ENCODE measurements around the gene GRIK4. TPM values are rescaled to one million over a fixed set of nuclear protein-coding genes. Genes with fewer than 3 reads are reported as not detected.
A peak's percentile ranks its signal among the peaks of the same experiment; 100 is the strongest.

The GRIK4 gene
- total and polyA plus RNA-seq, 9 of the 15 experiments (the other 6 are each of a cell fraction or from before 2014, with no cell fraction given): not detected

GRCh38 chr11:120646206-120646605 lies 134.7 kb downstream of the GRIK4 start:
- CTCF ChIA-PET (ENCODE audit: low intra/inter-chr PET ratio): no interaction called here
- Histone ChIP-seq H4K20me1 (replicated peaks; ENCODE audit: control insufficient read depth, insufficient read depth, low read length) (no peaks in the 10 kb centered on the region), H3K4me3 (no peak overlapping the region), H3K36me3 (ENCODE audit: control insufficient read depth, insufficient read depth, low read length) (no peaks in the 10 kb centered on the region), H3K27ac (ENCODE audit: extremely low read depth, low read depth, low read length) (no peak overlapping the region), H2AFZ (ENCODE audit: low read depth, low read length) (no peak overlapping the region), H3K9me1 (ENCODE audit: control insufficient read depth, insufficient read depth, low read length) (no peaks in the 10 kb centered on the region), H3K27me3 (ENCODE audit: control insufficient read depth in 2 of 2, insufficient read depth in 2 of 2, low read length in 2 of 2) (peaks cover 10 to 48% of the 10 kb centered on the region in 2 experiments; a peak in 4 of 5 replicates), H3K4me2 (ENCODE audit: insufficient read depth, low read length) (no peak overlapping the region), H3K9me3 (replicated peaks; ENCODE audit: control insufficient read depth, insufficient read depth, low read depth, low read length) (no peaks in the 10 kb centered on the region), H3K4me1 (replicated peaks in 1 of 2; ENCODE audit: control insufficient read depth in 2 of 2, insufficient read depth in 2 of 2, low read length in 2 of 2) (no peaks in the 10 kb centered on the region), H3K9ac (ENCODE audit: insufficient read depth in 1 of 2, low read depth in 2 of 2, low read length in 2 of 2) (no peak overlapping the region), H3K79me2 (ENCODE audit: control insufficient read depth, insufficient read depth, low read length) (no peaks in the 10 kb centered on the region)
- POLR2A ChIA-PET: interaction anchor here (0.8 kb wide), 1 partner anchor 33 kb away, joined by 3 read pairs; no protein-coding TSS in a partner anchor
- DNase-seq (ENCODE audit: extremely low read depth in 1 of 4, low spot score in 3 of 4) (peak in 2 of 4 experiments; percentile 35), ATAC-seq (no peak), FAIRE-seq (no peak)
- intact Hi-C loops (cut with micrococcal nuclease): no loop called here
- no TSS peak for BruUV-seq (replicated peaks)
- in situ Hi-C loops (cut with MboI): no loop called here
- TF ChIP-seq, protein P1, sequence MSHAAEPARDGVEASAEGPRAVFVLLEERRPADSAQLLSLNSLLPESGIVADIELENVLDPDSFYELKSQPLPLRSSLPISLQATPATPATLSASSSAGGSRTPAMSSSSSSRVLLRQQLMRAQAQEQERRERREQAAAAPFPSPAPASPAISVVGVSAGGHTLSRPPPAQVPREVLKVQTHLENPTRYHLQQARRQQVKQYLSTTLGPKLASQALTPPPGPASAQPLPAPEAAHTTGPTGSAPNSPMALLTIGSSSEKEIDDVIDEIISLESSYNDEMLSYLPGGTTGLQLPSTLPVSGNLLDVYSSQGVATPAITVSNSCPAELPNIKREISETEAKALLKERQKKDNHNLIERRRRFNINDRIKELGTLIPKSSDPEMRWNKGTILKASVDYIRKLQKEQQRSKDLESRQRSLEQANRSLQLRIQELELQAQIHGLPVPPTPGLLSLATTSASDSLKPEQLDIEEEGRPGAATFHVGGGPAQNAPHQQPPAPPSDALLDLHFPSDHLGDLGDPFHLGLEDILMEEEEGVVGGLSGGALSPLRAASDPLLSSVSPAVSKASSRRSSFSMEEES (CRISPR knock-in tag; IDR thresholded peaks at IDR 0.05): peak; percentile 48
- no peak for TF ChIP-seq ZNF77 (CRISPR knock-in tag; IDR thresholded peaks at IDR 0.05)
- 0% methylated on average over 3 of the region's 3 CpGs for WGBS (ENCODE audit: insufficient coverage, low coverage, missing lambda C conversion rate)

- in situ Hi-C loops (cut with MboI): no loop called here
- FAIRE-seq (no peak), ATAC-seq (no peak), DNase-seq (ENCODE audit: extremely low read depth in 1 of 4, low spot score in 3 of 4) (no peak)
- Histone ChIP-seq H4K20me1 (replicated peaks; ENCODE audit: control insufficient read depth, insufficient read depth, low read length) (no peaks in the 10 kb centered on the region), H3K36me3 (ENCODE audit: control insufficient read depth, insufficient read depth, low read length) (no peaks in the 10 kb centered on the region), H3K27ac (ENCODE audit: extremely low read depth, low read depth, low read length) (no peak overlapping the region), H3K4me1 (replicated peaks in 1 of 2; ENCODE audit: control insufficient read depth in 2 of 2, insufficient read depth in 2 of 2, low read length in 2 of 2) (no peaks in the 10 kb centered on the region), H2AFZ (ENCODE audit: low read depth, low read length) (no peak overlapping the region), H3K4me2 (ENCODE audit: insufficient read depth, low read length) (no peak overlapping the region), H3K9me3 (replicated peaks; ENCODE audit: control insufficient read depth, insufficient read depth, low read depth, low read length) (no peaks in the 10 kb centered on the region), H3K79me2 (ENCODE audit: control insufficient read depth, insufficient read depth, low read length) (no peaks in the 10 kb centered on the region), H3K9me1 (ENCODE audit: control insufficient read depth, insufficient read depth, low read length) (no peaks in the 10 kb centered on the region), H3K9ac (ENCODE audit: insufficient read depth in 1 of 2, low read depth in 2 of 2, low read length in 2 of 2) (no peak overlapping the region; a peak in 1 of 4 replicates), H3K4me3 (no peak overlapping the region), H3K27me3 (ENCODE audit: control insufficient read depth in 2 of 2, insufficient read depth in 2 of 2, low read length in 2 of 2) (peaks cover 10 to 48% of the 10 kb centered on the region in 2 experiments; a peak in 4 of 5 replicates)
- BruUV-seq (replicated peaks): no TSS peak
- POLR2A ChIA-PET: interaction anchor here (0.8 kb wide), 1 partner anchor 13 kb away, joined by 4 read pairs; no protein-coding TSS in a partner anchor
- no peak for TF ChIP-seq ETV6 (IDR thresholded peaks at IDR 0.05; ENCODE audit: borderline replicate concordance in 1 of 2, low read depth in 2 of 2, low read length in 1 of 2)
- TF ChIP-seq ETV6 (CRISPR knock-in tag; IDR thresholded peaks at IDR 0.05; ENCODE audit: borderline replicate concordance): no peak
- TF ChIP-seq, protein P2, sequence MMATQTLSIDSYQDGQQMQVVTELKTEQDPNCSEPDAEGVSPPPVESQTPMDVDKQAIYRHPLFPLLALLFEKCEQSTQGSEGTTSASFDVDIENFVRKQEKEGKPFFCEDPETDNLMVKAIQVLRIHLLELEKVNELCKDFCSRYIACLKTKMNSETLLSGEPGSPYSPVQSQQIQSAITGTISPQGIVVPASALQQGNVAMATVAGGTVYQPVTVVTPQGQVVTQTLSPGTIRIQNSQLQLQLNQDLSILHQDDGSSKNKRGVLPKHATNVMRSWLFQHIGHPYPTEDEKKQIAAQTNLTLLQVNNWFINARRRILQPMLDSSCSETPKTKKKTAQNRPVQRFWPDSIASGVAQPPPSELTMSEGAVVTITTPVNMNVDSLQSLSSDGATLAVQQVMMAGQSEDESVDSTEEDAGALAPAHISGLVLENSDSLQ (IDR thresholded peaks at IDR 0.05): no peak
- no peak for TF ChIP-seq SAP30 (IDR thresholded peaks at IDR 0.05; ENCODE audit: borderline replicate concordance, insufficient read depth, low read depth, low read length, poor library complexity, severe bottlenecking)
- TF ChIP-seq, protein P3, sequence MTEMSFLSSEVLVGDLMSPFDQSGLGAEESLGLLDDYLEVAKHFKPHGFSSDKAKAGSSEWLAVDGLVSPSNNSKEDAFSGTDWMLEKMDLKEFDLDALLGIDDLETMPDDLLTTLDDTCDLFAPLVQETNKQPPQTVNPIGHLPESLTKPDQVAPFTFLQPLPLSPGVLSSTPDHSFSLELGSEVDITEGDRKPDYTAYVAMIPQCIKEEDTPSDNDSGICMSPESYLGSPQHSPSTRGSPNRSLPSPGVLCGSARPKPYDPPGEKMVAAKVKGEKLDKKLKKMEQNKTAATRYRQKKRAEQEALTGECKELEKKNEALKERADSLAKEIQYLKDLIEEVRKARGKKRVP (CRISPR knock-in tag; IDR thresholded peaks at IDR 0.05): no peak
- CTCF ChIA-PET (ENCODE audit: low intra/inter-chr PET ratio): no interaction called here
- intact Hi-C loops (cut with micrococcal nuclease): no loop called here
- WGBS (ENCODE audit: insufficient coverage, low coverage, missing lambda C conversion rate): 0% methylated on average over 12 of the region's 12 CpGs
Measured at GRCh38 chr11:120647681-120648080, 136.1 kb downstream of the GRIK4 start.

Measured in K562 (cell line).